Measurements from ENCODE around the gene NEK9. TPM values are rescaled to one million over a fixed set of nuclear protein-coding genes. Genes with fewer than 3 reads are reported as not detected.

NEK9 gene
- polyA plus RNA-seq, 3 donors = 15.9 to 37.8 (median 33.0) TPM

DNA sequence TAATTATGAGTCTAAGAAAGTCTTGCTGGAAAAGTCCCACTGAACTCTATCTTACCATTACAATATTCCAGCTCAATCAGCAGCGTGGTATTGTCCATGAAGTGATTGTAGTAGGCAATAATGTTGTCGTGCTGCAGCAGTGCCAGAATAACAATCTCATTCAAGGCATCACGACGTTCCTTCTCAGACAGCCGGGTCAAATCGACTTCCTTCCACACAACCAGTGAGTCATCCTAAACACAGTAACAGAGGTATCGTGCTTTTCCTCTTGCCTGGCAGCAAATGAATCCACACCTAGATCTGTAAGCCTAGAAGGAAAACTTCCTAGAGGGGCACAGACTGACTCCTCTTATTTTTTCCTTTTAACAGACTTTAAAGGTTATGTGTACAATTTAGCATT, 2.9 kb downstream of the NEK9 start:
- no peak overlapping the region for H3K27ac ChIP-seq (ENCODE audit: low read depth, low read length)
- WGBS, 3 donors = 24 to 48% (median 26%) methylated on average over 7 of the region's 7 CpGs

GRCh38 chr14:75121552-75121951, 5.3 kb downstream of the NEK9 start:
- no peak overlapping the region for H3K27ac ChIP-seq (ENCODE audit: low read depth, low read length)
- 93 to 95% (median 94%) methylated on average over 7 of the region's 7 CpGs for WGBS, 3 donors

DNA sequence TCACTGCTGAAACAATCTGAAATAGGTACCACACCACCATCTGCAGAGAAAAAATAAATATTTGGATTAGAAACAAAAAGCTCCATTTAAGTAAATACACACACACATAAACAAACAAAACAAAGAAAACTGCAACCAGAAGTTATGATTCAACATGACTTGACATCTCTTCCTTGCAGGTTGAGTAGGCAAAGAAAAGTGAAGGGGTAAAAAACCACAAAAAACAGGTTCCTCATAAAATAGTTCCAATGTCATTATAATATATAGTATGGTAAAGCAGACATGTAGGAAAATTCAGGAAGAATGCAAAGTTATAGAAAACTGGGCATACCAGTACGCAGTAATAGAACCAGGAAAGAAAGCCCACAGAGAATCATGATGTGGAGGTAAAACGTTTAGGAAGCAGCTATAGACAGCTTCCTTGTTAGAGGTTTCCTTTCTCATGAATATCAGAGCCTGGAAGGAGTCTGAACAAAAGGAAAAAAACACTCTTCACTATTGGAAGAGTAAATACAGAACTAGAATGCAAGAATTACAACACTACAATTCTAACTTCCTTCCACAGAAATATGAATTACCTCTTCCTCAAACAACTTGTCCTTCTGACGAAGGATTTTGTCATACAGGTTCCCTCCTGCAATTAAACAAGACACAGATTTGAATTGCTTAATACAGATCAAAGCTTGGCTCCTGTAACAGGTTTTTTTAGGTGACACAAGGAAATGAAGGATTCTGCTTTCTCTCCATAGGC, 6.1 kb downstream of the NEK9 start:
- no peak overlapping the region for H3K27ac ChIP-seq (ENCODE audit: low read depth, low read length)

GRCh38 chr14:75119056-75119455, 7.8 kb downstream of the NEK9 start:
- WGBS, 3 donors = 87 to 97% (median 93%) methylated on average over 2 of the region's 2 CpGs
- H3K27ac ChIP-seq (ENCODE audit: low read depth, low read length) = no peak overlapping the region

More for the DNA sequence above, 6.1 kb downstream of the NEK9 start:
- 47 to 76% (median 55%) methylated on average over 3 of the region's 3 CpGs for WGBS, 3 donors

DNA sequence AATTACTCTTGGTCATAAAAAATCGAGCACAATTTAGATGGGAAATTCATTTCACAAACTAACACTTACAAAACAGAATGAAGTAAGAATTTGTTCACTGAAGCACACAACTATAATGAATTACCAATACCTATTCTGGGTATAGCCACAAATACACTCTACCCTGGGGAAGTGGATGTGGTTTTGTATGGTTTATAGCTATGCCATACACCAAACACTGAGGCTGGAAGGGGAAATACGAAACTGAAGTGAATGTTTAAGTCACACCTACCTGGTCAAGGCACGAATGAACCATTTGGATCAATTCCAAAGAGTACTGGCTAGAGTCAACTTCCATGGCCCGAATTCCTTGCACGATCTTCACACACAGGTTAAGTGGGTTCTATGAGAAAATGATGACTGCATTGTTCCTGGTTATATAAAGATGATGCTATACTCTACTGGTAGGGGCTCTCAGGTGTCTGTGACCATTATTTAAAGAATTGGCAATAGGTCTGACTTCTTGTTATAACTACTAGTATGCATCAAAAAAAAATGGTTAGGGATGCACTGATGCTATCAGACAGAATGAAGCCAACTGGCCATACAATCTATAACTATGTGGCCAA, 12.8 kb downstream of the NEK9 start:
- 76 to 83% (median 82%) methylated on average over 5 of the region's 5 CpGs for WGBS, 3 donors
- no peak overlapping the region for H3K27ac ChIP-seq (ENCODE audit: low read depth, low read length)

DNA sequence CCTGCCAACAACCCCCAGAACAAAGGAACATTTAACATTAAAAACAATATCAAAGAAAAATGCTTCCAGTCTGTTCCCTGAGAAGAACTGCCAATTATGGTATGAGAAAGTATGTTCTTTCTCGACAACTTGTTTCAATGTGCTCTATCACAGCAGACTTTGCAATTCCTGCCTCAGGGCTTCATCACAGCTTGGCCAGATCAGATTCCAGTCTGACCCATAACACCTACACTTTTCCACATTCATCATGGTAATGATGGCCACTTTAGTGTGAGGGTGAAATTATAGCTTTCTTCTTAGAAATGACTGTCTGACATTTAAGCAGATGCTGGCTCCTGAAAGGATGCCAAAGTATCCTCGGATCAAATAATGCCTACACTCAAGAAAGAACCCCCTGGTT, 17.0 kb downstream of the NEK9 start:
- H3K27ac ChIP-seq (ENCODE audit: low read depth, low read length) = no peak overlapping the region
- WGBS, 3 donors = 82 to 91% (median 89%) methylated on average over 2 of the region's 2 CpGs

GRCh38 chr14:75107186-75107585, 19.7 kb downstream of the NEK9 start:
- WGBS, 3 donors = 62 to 78% (median 62%) methylated on average over 3 of the region's 3 CpGs

DNA sequence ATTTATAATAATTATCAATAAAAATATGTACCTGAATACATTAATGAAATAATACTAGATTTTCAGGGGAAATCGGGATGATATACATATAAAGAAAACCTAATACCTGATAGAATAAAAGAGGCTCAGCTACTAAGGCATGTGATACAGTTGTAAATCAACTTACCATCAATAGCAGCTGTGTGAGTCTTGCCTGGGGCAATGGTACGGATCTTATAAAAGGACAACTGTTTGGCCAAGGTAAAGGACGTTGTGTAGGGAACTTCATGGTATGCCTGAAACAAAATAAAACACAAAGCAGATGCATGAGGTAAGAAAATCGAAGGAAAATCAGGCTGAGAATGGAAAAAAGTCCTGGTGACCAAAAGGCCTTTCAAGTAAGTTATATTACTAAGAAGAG, 25.4 kb downstream of the NEK9 start:
- 87 to 93% (median 88%) methylated on average over 4 of the region's 4 CpGs for WGBS, 3 donors
- no peak overlapping the region for H3K27ac ChIP-seq (ENCODE audit: low read depth, low read length)

More at GRCh38 chr14:75107186-75107585, 19.7 kb downstream of the NEK9 start:
- no peak overlapping the region for H3K27ac ChIP-seq (ENCODE audit: low read depth, low read length)

- 68 to 72% (median 68%) methylated on average over 1 of the region's 1 CpG for WGBS, 3 donors
- H3K27ac ChIP-seq (ENCODE audit: low read depth, low read length) = no peak overlapping the region
Observed at GRCh38 chr14:75098682-75099081, 28.2 kb downstream of the NEK9 start.

GRCh38 chr14:75098212-75098611, 28.6 kb downstream of the NEK9 start:
- no peak overlapping the region for H3K27ac ChIP-seq (ENCODE audit: low read depth, low read length)

GRCh38 chr14:75096959-75097358, 29.9 kb downstream of the NEK9 start:
- WGBS, 3 donors = 88 to 93% (median 91%) methylated on average over 6 of the region's 6 CpGs
- H3K27ac ChIP-seq (ENCODE audit: low read depth, low read length) = no peak overlapping the region

DNA sequence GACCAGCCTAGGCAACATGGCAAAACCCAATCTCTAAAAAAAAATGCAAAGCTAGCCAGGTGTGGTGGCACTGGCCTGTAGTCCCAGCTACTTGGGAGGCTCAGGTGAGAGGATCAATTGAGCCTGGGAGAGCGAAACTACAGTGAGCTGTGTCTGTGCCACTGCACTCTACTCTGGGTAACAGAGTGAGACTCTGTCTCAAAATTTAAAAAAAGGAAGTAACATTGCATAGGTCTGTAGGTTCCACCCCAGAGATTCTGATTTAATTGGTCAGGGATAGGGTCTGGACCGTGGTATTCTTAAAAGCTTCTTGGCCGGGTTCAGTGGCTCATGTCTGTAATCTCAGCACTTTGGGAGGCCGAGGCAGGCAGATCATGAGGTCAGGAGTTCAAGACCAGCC, 31.2 kb downstream of the NEK9 start:
- WGBS, 3 donors = 89 to 93% (median 89%) methylated on average over 4 of the region's 4 CpGs
- H3K27ac ChIP-seq (ENCODE audit: low read depth, low read length) = no peak overlapping the region

DNA sequence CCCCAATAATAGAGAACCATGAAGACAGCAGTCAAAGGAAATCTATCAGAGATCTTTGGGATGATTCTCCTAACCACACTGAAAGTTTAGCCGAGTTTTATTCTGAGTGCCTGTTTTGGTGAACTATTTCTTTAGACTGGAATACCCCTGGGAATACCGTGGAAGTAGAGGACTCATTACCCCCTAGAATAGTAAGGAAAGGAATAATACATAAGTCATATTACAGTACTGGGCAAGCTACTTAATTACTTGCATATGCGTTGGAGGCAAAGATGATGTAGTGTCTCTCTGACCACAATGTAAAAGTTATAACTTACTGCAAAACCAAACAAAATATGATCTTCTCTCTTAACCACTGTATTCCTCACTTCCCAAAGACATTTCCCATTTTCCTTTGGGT, 32.0 kb downstream of the NEK9 start:
- WGBS, 3 donors = 80 to 90% (median 82%) methylated on average over 3 of the region's 3 CpGs
- no peak overlapping the region for H3K27ac ChIP-seq (ENCODE audit: low read depth, low read length)

GRCh38 chr14:75092698-75093097, 34.1 kb downstream of the NEK9 start:
- WGBS, 3 donors = 82 to 89% (median 88%) methylated on average over 2 of the region's 2 CpGs
- H3K27ac ChIP-seq (ENCODE audit: low read depth, low read length) = no peak overlapping the region

GRCh38 chr14:75091251-75091650, 35.6 kb downstream of the NEK9 start:
- no peak overlapping the region for H3K27ac ChIP-seq (ENCODE audit: low read depth, low read length)
- 87 to 95% (median 89%) methylated on average over 8 of the region's 8 CpGs for WGBS, 3 donors

DNA sequence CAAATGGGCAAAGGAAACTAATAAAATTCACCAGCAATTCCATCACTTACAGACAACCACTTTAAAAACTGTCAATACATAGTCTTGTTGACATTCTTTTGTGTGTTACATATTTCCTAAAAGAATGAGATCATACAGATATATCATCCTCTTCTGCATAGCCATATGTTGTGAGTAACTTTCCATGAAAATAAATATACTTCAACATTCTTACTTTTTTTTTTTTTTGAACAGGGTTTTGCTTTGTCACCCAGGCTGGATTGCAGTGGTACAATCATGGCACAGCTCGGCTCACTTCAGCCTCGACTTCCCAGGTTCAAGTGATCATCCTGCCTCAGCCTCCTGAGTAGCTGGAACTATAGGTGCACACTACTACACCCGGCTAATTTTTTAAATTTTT, 36.5 kb downstream of the NEK9 start:
- H3K27ac ChIP-seq (ENCODE audit: low read depth, low read length) = no peak overlapping the region
- 85 to 94% (median 93%) methylated on average over 3 of the region's 3 CpGs for WGBS, 3 donors

- WGBS, 3 donors = 62 to 78% (median 74%) methylated on average over 7 of the region's 7 CpGs
- no peak overlapping the region for H3K27ac ChIP-seq (ENCODE audit: low read depth, low read length)
Observed at GRCh38 chr14:75088566-75089373, 38.1 kb downstream of the NEK9 start.

DNA sequence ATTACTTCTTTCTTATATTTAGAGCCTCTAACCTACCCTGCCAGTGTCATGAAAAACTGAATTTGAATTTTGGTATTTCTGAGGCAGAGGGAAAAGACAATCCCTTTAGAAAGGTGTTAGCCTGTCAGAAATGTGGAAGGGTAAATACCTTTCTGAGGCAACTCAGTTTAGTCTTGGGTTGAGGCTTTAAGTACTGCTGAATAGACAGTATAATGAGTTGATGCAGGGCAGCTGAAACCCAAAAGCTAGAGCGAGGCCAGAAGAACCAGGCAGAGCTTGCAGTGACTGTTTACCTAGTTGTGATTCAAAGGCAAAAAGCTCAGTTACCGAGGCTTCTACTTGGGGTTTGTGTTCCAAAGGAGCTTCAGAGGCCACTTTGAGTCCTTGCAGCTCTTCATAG, 38.7 kb downstream of the NEK9 start:
- H3K27ac ChIP-seq (ENCODE audit: low read depth, low read length) = no peak overlapping the region
- 79 to 90% (median 84%) methylated on average over 2 of the region's 2 CpGs for WGBS, 3 donors

- H3K27ac ChIP-seq (ENCODE audit: low read depth, low read length) = no peak overlapping the region
- WGBS, 3 donors = 40 to 64% (median 63%) methylated on average over 5 of the region's 5 CpGs
Observed at GRCh38 chr14:75084513-75084912, 42.3 kb downstream of the NEK9 start.
